ENCODE measurements around the gene TRIM72.

DNA sequence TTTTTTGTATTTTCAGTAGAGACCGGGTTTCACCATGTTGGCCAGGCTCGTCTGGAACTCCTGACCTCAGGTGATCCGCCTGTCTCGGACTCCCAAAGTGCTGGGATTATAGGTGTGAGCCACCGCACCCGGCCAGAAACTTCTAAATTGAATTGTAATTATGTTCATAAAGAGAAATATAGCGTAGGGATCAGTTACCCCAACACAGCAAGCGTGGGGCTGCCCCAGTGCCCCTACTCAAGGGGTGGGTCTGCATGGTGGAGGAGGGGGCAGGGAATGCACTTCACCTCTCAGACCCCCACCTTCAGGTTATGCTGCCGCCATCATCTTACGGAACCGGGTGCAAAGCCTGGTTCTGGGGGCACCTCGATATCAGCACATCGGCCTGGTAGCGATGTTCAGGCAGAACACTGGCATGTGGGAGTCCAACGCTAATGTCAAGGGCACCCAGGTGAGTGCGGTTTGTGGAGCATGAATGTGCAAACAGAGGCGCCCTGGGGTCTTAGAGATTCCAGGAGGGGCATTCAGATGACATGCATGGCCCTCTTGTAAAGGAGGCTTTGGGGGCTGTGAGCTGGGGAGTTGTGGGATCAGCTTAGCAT, 63.8 kb downstream of the TRIM72 start:
- TF ChIP-seq, protein P1, sequence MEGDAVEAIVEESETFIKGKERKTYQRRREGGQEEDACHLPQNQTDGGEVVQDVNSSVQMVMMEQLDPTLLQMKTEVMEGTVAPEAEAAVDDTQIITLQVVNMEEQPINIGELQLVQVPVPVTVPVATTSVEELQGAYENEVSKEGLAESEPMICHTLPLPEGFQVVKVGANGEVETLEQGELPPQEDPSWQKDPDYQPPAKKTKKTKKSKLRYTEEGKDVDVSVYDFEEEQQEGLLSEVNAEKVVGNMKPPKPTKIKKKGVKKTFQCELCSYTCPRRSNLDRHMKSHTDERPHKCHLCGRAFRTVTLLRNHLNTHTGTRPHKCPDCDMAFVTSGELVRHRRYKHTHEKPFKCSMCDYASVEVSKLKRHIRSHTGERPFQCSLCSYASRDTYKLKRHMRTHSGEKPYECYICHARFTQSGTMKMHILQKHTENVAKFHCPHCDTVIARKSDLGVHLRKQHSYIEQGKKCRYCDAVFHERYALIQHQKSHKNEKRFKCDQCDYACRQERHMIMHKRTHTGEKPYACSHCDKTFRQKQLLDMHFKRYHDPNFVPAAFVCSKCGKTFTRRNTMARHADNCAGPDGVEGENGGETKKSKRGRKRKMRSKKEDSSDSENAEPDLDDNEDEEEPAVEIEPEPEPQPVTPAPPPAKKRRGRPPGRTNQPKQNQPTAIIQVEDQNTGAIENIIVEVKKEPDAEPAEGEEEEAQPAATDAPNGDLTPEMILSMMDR (IDR thresholded peaks at IDR 0.05): no peak
- no peak for TF ChIP-seq POLR2A (IDR thresholded peaks at IDR 0.05)

Data from uterus (tissue), 2 donors.